SHP77 (cell line): ENCODE results near the gene POC1A.
"Not testable (repeated sequence)": the region's sequence is repeated elsewhere in the genome, so short reads cannot be mapped to it uniquely, and the experiment has no call there.

Experiments used
- DNase-seq, 2 experiments: peaks; one replicate each; lab custom pipeline; 2025; lab: John Stamatoyannopoulos, UW

The POC1A gene

DNA sequence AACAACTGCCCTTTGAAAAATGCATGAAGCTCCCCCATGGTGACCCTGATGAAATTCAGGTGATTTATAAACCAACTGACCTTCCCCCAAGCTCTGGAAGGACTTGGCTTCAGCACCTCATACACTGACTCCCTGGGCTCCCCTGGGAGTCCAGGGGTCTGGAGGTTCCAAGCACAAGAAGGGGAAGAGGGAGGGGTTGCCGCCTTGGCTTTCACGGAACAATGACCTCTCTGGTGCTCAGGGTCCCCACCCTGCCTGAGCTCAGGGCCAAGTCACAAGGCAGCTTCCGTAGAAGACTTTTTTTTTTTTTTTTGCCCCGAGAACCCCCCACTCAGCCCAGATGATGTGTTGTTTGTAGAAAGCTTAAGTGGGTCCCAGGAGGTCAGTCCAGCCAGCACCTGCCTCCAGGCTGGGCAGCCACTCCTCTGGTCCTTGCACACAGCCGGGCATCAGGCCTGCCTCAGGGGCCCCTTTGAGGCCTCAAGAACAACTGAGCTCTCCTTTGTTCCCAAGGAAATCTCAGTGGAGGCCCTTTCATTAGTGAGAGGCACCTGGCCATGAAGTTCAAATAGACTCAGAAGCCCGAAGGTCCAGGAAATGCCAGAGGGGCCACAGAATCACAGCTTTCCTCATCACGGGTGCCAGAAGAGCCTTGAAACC is 29.7 kb upstream of the POC1A start:
- DNase-seq = peak in 1 of 2 experiments; percentile 19

- no peak for DNase-seq
Observed at GRCh38 chr3:52182691-52183090, 28.5 kb upstream of the POC1A start.

DNA sequence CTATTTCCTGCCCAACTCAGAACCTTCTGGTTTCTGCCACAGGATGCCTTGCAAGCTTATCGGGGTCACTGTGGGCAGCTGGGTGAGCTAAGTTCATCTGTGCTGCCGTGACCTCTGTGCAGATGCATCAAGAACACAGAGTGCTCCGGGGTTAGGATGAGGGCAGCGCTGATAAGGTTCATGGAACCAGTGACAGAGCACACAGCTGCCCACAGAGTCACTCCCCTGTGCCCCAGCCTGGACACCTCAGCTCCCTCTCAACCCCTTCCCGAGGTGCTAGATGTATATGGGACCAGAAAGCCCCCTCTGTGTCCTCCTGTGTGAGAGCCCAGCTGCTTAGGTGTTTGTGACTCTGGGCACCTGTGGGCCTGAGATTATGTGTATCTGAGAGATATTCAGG is 28.0 kb upstream of the POC1A start:
- no peak for DNase-seq

DNA sequence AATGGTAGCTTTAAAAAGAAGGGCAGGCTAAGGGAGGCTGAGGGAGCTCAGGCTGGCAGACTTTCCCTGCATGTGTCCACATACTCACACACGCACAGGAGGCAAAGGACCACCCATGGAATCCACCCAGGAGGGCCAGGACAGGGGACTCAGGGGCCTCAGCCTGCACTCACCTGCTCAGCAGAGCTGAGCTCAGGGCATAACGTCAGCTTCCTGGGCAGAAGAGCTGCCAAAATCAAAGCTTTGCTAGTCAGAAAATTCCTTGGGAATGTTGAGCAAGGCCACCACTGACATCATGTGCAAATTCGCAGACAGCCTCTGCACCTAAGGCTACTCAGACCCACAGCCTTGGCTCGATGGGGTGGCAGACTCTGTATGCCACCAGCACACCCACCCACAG is 27.3 kb upstream of the POC1A start:
- DNase-seq = no peak

DNA sequence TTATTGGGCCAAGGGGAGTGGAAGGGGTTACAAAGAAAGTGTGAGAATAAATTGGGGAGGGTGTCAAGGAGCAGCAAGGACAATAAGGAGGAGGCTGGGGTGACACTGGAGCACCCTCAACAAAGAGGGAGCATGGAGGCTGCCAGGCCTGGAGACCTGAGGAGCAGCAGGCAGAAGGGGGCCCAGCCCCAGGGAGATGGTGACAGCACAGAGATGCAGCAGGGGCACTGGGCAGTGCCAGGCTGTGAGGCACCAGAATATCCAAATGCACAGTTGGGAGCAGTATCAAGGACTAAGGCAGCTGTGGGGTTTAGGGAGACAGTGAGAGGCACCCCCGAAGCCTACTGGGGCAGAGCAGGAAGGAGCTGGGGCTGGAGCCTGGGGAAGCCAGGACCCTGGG is 24.3 kb upstream of the POC1A start:
- DNase-seq = no peak

DNA sequence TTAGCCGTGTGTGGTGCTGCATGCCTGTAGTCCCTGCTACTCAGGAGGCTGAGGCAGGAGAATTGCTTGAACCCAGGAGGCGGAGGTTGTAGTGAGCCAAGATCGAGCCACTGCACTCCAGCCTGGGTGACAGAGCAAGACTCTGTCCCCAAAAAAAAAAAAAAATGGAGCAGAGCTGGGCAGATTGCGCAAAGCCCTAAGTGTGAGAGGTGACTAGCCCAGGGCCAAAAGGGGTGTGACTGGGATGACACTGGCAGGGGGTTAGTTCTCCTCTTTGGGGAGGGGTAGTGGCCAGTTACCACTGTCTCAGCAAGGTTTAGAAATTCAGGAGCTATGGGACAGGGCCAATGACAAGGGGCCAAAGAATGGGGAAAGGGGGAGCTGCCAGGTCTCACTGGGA is 23.9 kb upstream of the POC1A start:
- not testable (repeated sequence) for DNase-seq

- no peak for DNase-seq
Observed at GRCh38 chr3:52177701-52178042, 23.4 kb upstream of the POC1A start.

DNA sequence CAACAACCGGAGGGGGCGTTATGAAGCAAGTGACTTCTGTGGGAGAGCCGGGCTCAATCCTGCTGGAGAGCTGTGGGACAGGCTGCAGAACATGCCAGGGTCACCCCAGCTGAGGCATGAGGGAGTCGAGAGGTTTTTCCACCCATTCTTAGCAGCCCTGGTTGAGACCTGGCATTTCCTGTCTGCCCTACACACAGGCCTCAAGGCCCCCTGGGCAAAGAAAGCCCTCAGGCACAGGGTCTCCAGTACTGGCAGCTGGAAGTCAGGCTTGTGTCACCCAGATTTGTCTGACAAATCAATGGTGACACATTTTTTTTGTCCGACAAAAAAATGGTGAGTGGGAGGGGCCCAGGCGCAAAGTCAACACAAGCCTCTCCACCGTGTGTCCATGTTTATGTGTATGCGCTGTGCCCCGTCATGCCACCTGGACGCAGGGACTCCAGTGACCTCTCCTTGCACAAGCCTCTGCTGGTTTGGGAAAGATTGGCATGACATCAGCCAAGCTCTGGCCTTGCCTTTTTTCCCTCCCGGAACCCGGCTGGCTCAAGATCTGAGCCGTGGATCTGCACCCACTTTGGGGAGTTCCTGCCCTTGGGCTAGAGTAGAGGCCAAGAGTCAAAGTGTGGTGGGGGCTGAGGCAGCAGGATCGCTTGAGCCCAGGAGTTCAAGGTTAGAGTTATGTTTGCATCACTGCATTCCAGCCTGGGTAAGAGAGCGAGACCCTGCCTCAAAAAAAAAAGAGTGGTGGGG is 22.9 kb upstream of the POC1A start:
- peak; percentile 38 to 56 for DNase-seq

DNA sequence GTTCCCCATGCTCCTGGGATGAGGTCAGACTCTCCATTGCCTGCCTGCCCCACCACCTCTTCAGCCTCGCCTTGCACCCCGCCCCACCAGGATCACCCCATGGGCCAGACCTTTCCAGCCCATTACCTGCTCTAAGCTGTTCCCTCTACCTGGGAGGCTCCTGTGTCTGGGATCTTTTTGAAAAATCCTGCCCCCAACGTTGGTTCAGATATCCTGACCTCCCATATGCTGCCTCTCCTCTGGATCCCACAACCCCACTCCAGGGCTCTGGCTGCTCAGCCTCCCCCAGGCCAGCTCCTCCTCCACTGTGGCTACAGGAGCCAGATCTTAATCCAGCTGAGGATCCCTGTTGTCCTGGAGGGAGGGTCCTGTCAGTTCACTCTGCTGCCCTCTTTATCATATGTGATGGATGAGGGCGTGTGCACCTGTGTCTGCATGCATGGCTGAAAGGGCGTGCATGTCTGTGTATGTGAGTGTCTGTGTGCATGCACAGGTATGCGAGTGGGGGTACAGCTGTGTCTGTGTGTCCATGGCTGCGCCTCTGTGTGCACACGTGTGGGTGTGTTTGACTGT is 22.0 kb upstream of the POC1A start:
- DNase-seq = no peak

- no peak for DNase-seq
Observed at GRCh38 chr3:52175416-52176179, 21.4 kb upstream of the POC1A start.

- DNase-seq = no peak
Observed at GRCh38 chr3:52174896-52175295, 20.7 kb upstream of the POC1A start.

DNA sequence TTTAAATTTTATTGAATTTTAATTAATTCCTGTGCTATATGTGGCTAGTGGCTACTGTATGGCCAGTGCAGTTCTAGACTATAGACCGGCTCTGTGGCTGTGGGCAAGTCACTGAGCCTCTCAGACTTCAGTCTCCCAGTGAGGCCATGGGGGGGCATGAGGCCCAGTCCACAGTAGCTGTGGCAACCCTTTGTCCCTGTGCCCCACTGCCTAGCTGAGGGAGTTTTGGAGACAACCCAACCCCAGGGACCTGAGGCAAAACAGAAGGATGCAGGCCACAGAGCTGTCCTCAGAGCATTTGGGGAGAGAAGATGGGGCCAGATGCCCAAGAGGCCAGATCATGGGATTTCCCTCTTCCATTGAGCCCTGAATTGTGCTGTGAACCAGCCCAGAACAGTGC is 18.9 kb upstream of the POC1A start:
- DNase-seq = no peak

DNA sequence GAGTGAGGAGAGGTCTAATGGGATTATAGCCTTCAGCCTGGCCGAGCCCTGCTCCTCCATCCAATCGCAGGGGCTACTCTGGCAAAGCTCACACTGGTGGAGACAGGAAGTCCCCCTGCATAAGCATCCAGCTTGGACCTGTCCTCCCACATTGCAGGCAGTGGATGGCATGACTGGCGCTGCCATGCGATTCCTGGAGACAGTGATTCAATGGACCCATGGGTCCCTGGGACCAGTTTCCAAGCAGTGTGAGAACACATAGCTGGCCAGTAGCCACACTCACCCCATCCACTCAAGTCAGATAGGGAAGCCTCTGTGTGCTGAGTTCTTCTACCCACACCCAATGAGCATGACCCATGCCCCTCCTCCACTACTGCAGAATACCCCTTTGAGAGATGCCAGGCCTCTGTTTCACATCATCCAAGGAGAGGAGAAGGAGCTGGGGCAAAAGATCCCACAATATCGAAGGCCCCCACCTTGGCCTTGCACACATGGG is 18.1 kb upstream of the POC1A start:
- no peak for DNase-seq

GRCh38 chr3:52171514-52172261 is 17.5 kb upstream of the POC1A start:
- no peak for DNase-seq

GRCh38 chr3:52170217-52170616 is 16.0 kb upstream of the POC1A start:
- DNase-seq = not testable (repeated sequence)

DNA sequence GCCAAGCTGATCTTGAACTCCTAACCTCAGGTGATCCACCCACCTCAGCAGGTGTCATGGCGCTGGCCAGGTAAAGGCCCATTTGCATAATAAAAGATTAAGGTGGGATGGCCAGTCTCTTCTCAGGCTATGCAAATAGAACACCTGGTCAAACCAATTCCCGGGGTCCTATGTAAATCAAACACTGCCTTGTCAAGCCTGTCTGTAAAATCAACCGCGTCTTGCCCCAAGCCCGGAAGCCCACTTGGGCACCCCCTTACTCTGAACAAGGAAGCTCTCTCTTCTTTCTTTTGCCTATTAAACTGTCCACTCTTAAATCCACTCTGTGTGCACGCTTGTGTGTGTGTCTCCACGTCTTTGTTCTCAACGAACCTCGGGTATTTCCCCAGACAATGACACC is 13.0 kb upstream of the POC1A start:
- no peak for DNase-seq

GRCh38 chr3:52162250-52162872 is 8.1 kb upstream of the POC1A start:
- no peak for DNase-seq

DNA sequence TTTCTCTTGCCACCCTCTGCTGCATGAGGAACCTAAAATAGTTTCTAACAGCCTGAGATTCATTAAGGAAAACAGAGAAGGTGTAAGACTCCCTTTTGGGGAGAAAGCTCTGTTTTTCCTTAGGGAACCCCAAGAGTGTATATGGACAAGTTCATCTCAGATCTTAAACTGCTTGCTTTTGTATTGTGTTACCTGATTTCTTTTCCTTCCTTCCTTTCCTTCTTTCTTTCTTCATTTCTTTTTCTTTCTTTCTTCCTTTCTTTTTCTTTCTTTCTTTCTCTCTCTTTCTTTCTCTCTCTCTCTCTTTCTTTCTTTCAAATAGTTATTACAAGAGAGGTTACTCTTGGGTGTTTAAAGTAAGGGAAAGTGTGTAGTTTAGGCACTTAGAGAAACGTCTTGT is 5.3 kb upstream of the POC1A start:
- DNase-seq = no peak

DNA sequence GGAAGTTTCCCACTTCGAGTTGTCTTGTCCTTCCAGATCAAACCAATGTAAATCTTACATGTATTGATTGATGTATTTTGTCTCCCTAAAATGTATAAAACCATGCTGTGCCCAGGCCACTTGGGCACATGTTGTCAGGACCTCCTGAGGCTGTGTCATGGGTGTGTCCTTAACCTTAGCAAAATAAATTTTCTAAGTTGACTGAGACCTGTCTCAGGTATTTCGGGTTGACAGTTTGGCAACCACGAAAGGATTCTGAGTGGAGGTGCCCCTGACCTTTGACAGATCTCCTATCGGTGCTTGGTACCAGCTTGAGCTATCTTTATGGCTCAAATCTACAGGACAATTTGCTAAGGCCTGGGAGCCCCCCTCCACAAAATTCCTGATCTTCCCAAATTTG is 1.7 kb upstream of the POC1A start:
- no peak for DNase-seq

GRCh38 chr3:52153389-52154096 is 680 bp downstream of the POC1A start:
- DNase-seq = peak; percentile 54 to 65

- DNase-seq = not testable (repeated sequence)
Observed at GRCh38 chr3:52151991-52152390, 2.2 kb downstream of the POC1A start.
